Panc1 (cell line): Measurements from ENCODE around the gene WBP2. TPM values are rescaled to one million over a fixed set of nuclear protein-coding genes. Genes with fewer than 3 reads are reported as not detected.

Source experiments
- ATAC-seq: fragments of 200-7000 bp; cut with Tn5 transposase; 2 replicates; pipeline ENCODE4 v1.9.1; 2020; ENCODE audit warnings: mild to moderate bottlenecking, moderate library complexity
- BruUV-seq: library from RNA; stranded (reverse); fragments of 400-500 nt; replicated peaks from 2 replicates; lab custom pipeline; 2021; lab: Mats Ljungman, UMichigan
- CTCF ChIA-PET: fragments of 300-600 bp; sonication (Branson Sonifier 250); formaldehyde crosslinking; loops from one replicate; lab custom pipeline; 2022; ENCODE audit warnings: antibody characterized with exemption; lab: Charles Lee
- POLR2A ChIA-PET: fragments of 300-600 bp; sonication (Branson Sonifier 250); formaldehyde crosslinking; loops from one replicate; lab custom pipeline; 2022; ENCODE audit warnings: antibody characterized with exemption; lab: Charles Lee
- DNase-seq: peaks from one replicate; pipeline ENCODE4 v3.0.0-alpha.2; 2010; ENCODE audit warnings: low read depth, low spot score
- H3K27ac ChIP-seq: 2 replicates; pipeline ENCODE4 v1.5.1; 2011; ENCODE audit warnings: mild to moderate bottlenecking, low read length, inconsistent platforms
- H3K27me3 ChIP-seq: fragments of 200-500 bp; sonication (Bioruptor generic); 2 replicates; pipeline ENCODE4 v1.6.0; 2014; ENCODE audit warnings: low read length, inconsistent platforms; ENCODE audit not compliant: control insufficient read depth, insufficient read depth
- H3K36me3 ChIP-seq: fragments of 200-500 bp; sonication (Bioruptor generic); 2 replicates; pipeline ENCODE4 v1.5.1; 2014; ENCODE audit warnings: inconsistent platforms, mild to moderate bottlenecking, low read length, moderate library complexity; ENCODE audit not compliant: control insufficient read depth, insufficient read depth
- H3K4me1 ChIP-seq: 2 replicates; pipeline ENCODE4 v1.5.1; 2011; ENCODE audit warnings: inconsistent platforms, mild to moderate bottlenecking, low read length, moderate library complexity; ENCODE audit not compliant: control insufficient read depth, insufficient read depth
- H3K4me3 ChIP-seq, 2 experiments: 2 replicates each; pipeline ENCODE4 v1.5.1; 2011 to 2012; ENCODE audit warnings: low read depth in 2 of 2, low read length in 2 of 2, mild to moderate bottlenecking in 2 of 2, inconsistent platforms in 1 of 2, moderate library complexity in 1 of 2
- H3K9me3 ChIP-seq: fragments of 200-500 bp; sonication (Bioruptor generic); 2 replicates; pipeline ENCODE4 v1.5.1; 2014; ENCODE audit warnings: low read depth, mild to moderate bottlenecking, inconsistent platforms, low read length, moderate library complexity; ENCODE audit not compliant: control insufficient read depth, insufficient read depth
- POLR2AphosphoS5 ChIP-seq: IDR thresholded peaks from 2 replicates; pipeline ENCODE4 v1.6.1; 2012; ENCODE audit warnings: mild to moderate bottlenecking, low read depth, low read length, moderate library complexity
- SIN3A ChIP-seq: IDR thresholded peaks from 2 replicates; pipeline ENCODE4 v1.6.1; 2012; ENCODE audit warnings: low read depth, mild to moderate bottlenecking, low read length, moderate library complexity, borderline replicate concordance; ENCODE audit not compliant: insufficient read depth
- TCF7L2 ChIP-seq: IDR thresholded peaks from 2 replicates; pipeline ENCODE4 v1.6.1; 2011; ENCODE audit warnings: mild to moderate bottlenecking, low read depth, low read length, inconsistent platforms
- in situ Hi-C: cut with HindIII; loops from 2 replicates; pipeline ENCODE4 v1.10.0; 2016; ENCODE audit warnings: low sequenced_read_pairs, low pct_unique_long_range_greater_than_20kb
- intact Hi-C: fragments of 100-400 bp; cut with micrococcal nuclease; formaldehyde crosslinking; loops from one replicate; pipeline ENCODE4 v1.10.0; 2022; ENCODE audit not compliant: unreplicated experiment
- total RNA-seq: library from RNA; stranded (reverse); gene quantifications from one replicate; pipeline ENCODE4 v1.2.1, GENCODE V29; 2021; ENCODE audit not compliant: unreplicated experiment
- TF ChIP-seq, protein P1 (sequence below): fragments of 450-650 bp; IDR thresholded peaks from 2 replicates; pipeline ENCODE4 v1.5.1; 2017; ENCODE audit warnings: mild to moderate bottlenecking
- TF ChIP-seq, protein P2 (sequence below), 2 experiments: IDR thresholded peaks; 2 replicates each; pipeline ENCODE4 v1.6.1; 2011 to 2012; ENCODE audit warnings: low read depth in 2 of 2, control low read depth in 1 of 2, low read length in 1 of 2, mild to moderate bottlenecking in 1 of 2, moderate library complexity in 1 of 2; ENCODE audit not compliant: insufficient read depth in 1 of 2

Gene WBP2
- total RNA-seq, 1 experiment from 2014 or later, result 163 TPM

DNA sequence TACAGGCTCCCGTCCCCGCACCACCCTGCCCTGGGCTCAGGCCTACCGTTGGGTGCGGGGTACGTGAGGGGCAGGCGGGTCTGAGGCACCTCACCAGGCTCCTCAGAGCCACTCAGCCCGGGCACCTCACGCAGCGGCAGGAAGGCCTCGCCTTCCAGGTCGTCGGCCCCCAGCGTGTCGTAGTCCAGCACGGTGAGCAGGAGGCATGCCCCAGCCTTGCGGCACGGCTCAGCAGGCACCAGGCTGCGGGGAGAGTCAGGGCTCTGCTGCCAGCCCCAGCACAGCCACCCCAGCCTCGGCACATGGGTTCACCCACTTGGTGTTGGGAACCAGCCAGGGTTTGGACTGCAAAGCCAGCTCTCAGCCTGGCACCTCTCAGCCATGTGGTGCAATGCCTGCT is 26.4 kb downstream of the WBP2 start:
- ChIA-PET CTCF (interaction anchor here (0.9 kb wide), 1 partner anchor 21 kb away, joined by 3 read pairs; no protein-coding TSS in a partner anchor), POLR2A (no interaction called here)
- no peaks in the 10 kb centered on the region; the same call in 1 of the 2 replicates for H3K4me1 ChIP-seq
- in situ Hi-C loops, result no loop called here
- ATAC-seq, result no peak
- no peaks in the 10 kb centered on the region for H3K27me3 ChIP-seq
- intact Hi-C loops, result no loop called here
- BruUV-seq, result no TSS peak
- DNase-seq, result no peak
- H3K36me3 ChIP-seq, result no peaks in the 10 kb centered on the region; the same call in 1 of the 2 replicates
- H3K9me3 ChIP-seq, result no peaks in the 10 kb centered on the region
- no peak for TF ChIP-seq TCF7L2
- TF ChIP-seq SIN3A, result no peak
- TF ChIP-seq, protein P1, sequence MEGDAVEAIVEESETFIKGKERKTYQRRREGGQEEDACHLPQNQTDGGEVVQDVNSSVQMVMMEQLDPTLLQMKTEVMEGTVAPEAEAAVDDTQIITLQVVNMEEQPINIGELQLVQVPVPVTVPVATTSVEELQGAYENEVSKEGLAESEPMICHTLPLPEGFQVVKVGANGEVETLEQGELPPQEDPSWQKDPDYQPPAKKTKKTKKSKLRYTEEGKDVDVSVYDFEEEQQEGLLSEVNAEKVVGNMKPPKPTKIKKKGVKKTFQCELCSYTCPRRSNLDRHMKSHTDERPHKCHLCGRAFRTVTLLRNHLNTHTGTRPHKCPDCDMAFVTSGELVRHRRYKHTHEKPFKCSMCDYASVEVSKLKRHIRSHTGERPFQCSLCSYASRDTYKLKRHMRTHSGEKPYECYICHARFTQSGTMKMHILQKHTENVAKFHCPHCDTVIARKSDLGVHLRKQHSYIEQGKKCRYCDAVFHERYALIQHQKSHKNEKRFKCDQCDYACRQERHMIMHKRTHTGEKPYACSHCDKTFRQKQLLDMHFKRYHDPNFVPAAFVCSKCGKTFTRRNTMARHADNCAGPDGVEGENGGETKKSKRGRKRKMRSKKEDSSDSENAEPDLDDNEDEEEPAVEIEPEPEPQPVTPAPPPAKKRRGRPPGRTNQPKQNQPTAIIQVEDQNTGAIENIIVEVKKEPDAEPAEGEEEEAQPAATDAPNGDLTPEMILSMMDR, result no peak
- H3K4me3 ChIP-seq, result no peak overlapping the region
- H3K27ac ChIP-seq, result no peak overlapping the region

DNA sequence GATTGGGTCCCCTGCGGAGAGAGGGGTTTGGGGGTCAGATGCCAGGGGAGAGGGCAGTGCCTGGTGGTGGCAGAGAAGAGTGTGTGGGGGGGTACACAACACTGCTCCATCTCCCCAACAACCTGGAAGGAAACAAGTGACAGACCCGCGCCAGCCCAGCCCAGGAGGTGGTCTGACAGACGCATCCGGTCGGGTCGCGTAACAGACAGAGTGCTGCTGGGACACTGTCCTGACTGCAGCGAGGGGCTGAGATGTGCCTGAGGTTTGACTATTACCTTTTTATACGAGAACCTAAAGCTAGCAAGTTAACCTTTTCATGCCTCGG is 27.1 kb downstream of the WBP2 start:
- ATAC-seq (no peak), DNase-seq (no peak)
- POLR2A ChIA-PET, result no interaction called here
- TF ChIP-seq POLR2AphosphoS5, result no peak
- TF ChIP-seq, protein P1, result no peak
- no peak for TF ChIP-seq SIN3A
- TF ChIP-seq, protein P2, sequence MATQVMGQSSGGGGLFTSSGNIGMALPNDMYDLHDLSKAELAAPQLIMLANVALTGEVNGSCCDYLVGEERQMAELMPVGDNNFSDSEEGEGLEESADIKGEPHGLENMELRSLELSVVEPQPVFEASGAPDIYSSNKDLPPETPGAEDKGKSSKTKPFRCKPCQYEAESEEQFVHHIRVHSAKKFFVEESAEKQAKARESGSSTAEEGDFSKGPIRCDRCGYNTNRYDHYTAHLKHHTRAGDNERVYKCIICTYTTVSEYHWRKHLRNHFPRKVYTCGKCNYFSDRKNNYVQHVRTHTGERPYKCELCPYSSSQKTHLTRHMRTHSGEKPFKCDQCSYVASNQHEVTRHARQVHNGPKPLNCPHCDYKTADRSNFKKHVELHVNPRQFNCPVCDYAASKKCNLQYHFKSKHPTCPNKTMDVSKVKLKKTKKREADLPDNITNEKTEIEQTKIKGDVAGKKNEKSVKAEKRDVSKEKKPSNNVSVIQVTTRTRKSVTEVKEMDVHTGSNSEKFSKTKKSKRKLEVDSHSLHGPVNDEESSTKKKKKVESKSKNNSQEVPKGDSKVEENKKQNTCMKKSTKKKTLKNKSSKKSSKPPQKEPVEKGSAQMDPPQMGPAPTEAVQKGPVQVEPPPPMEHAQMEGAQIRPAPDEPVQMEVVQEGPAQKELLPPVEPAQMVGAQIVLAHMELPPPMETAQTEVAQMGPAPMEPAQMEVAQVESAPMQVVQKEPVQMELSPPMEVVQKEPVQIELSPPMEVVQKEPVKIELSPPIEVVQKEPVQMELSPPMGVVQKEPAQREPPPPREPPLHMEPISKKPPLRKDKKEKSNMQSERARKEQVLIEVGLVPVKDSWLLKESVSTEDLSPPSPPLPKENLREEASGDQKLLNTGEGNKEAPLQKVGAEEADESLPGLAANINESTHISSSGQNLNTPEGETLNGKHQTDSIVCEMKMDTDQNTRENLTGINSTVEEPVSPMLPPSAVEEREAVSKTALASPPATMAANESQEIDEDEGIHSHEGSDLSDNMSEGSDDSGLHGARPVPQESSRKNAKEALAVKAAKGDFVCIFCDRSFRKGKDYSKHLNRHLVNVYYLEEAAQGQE (IDR thresholded peaks at IDR 0.05; ENCODE audit: insufficient read depth in 1 of 2, low read depth in 2 of 2, low read length in 1 of 2), result no peak
- no peak for TF ChIP-seq TCF7L2
- intact Hi-C loops (no loop called here), in situ Hi-C loops (no loop called here)
- Histone ChIP-seq H3K36me3 (no peaks in the 10 kb centered on the region; the same call in 1 of the 2 replicates), H3K4me1 (no peaks in the 10 kb centered on the region; the same call in 1 of the 2 replicates), H3K27ac (no peak overlapping the region), H3K4me3 (no peak overlapping the region), H3K9me3 (no peaks in the 10 kb centered on the region), H3K27me3 (no peaks in the 10 kb centered on the region)
- CTCF ChIA-PET, result interaction anchor here (1.5 kb wide), 1 partner anchor 32 kb away, joined by 4 read pairs; no protein-coding TSS in a partner anchor
- BruUV-seq, result no TSS peak
